CD14-positive monocyte (primary cell): ENCODE measurements around the gene ZNF776. TPM values are rescaled to one million over a fixed set of nuclear protein-coding genes. Genes with fewer than 3 reads are reported as not detected.

Experiments
- DNase-seq, 3 donors: peaks; one replicate each; pipeline ENCODE4 v3.0.0-alpha.2; 2011 to 2022
- H2AFZ ChIP-seq: 2 replicates; pipeline ENCODE4 v1.6.0; 2012; ENCODE audit warnings: mild to moderate bottlenecking, low read depth, low read length, inconsistent platforms; ENCODE audit not compliant: insufficient read depth, poor library complexity, severe bottlenecking
- H3K27ac ChIP-seq, 2 donors: 1 replicate in 1 of 2; 2 replicates in 1 of 2; pipeline ENCODE4 v1.5.1; 2012 to 2013; ENCODE audit warnings: low read length in 2 of 2, control low read depth in 1 of 2, inconsistent platforms in 1 of 2, low read depth in 1 of 2, mild to moderate bottlenecking in 1 of 2
- H3K27me3 ChIP-seq, 2 donors: one replicate each; pipeline versions ENCODE4 v1.6.0 to v1.6.1; 2011 to 2013; ENCODE audit warnings: low read length in 2 of 2; ENCODE audit not compliant: control insufficient read depth in 2 of 2, insufficient read depth in 2 of 2
- H3K36me3 ChIP-seq, 2 donors: replicated peaks in 1 of 2; 1 replicate in 1 of 2; 2 replicates in 1 of 2; pipeline versions ENCODE4 v1.5.1 to v1.6.1; 2012 to 2013; ENCODE audit warnings: low read length in 2 of 2, control low read depth in 1 of 2, inconsistent platforms in 1 of 2, mild to moderate bottlenecking in 1 of 2; ENCODE audit not compliant: insufficient read depth in 2 of 2, control insufficient read depth in 1 of 2
- H3K4me1 ChIP-seq, 2 donors: 1 replicate in 1 of 2; 2 replicates in 1 of 2; pipeline versions ENCODE4 v1.5.1 to v1.6.1; 2012 to 2013; ENCODE audit warnings: low read length in 2 of 2, control low read depth in 1 of 2, inconsistent platforms in 1 of 2, mild to moderate bottlenecking in 1 of 2, moderate library complexity in 1 of 2; ENCODE audit not compliant: insufficient read depth in 2 of 2, control insufficient read depth in 1 of 2
- H3K4me2 ChIP-seq: replicated peaks from 2 replicates; pipeline ENCODE3; 2012; ENCODE audit warnings: low read length, moderate library complexity, mild to moderate bottlenecking; ENCODE audit not compliant: poor library complexity, severe bottlenecking; ENCODE audit errors: extremely low read depth
- H3K4me3 ChIP-seq, 3 experiments: fragments of 200-600 bp in 1 of 3; sonication (generic) in 1 of 3; replicated peaks in 1 of 3; 1 replicate in 2 of 3; 2 replicates in 1 of 3; pipeline ENCODE4 v1.5.1; 2011 to 2013; ENCODE audit warnings: low read length in 3 of 3, mild to moderate bottlenecking in 3 of 3, control low read depth in 2 of 3, low read depth in 2 of 3, inconsistent platforms in 1 of 3, moderate library complexity in 1 of 3
- H3K79me2 ChIP-seq: 2 replicates; pipeline ENCODE4 v1.6.0; 2012; ENCODE audit warnings: mild to moderate bottlenecking, control low read depth, inconsistent platforms, low read length, moderate library complexity; ENCODE audit not compliant: insufficient read depth
- H3K9ac ChIP-seq: 2 replicates; pipeline ENCODE4 v1.6.0; 2017; ENCODE audit warnings: low read length, mild to moderate bottlenecking; ENCODE audit not compliant: insufficient read depth, poor library complexity, severe bottlenecking
- H3K9me3 ChIP-seq, 2 donors: replicated peaks in 1 of 2; 1 replicate in 1 of 2; 2 replicates in 1 of 2; pipeline versions ENCODE4 v1.5.1 to v1.6.1; 2012 to 2013; ENCODE audit warnings: low read length in 2 of 2, control low read depth in 1 of 2; ENCODE audit not compliant: control insufficient read depth in 1 of 2, insufficient read depth in 1 of 2
- H4K20me1 ChIP-seq: 2 replicates; pipeline ENCODE4 v1.6.0; 2012; ENCODE audit warnings: mild to moderate bottlenecking, low read length, control low read depth, moderate library complexity; ENCODE audit not compliant: insufficient read depth
- H3K27ac Mint-ChIP-seq, 7 donors: one replicate each; pipeline ENCODE4 v1.8.0; 2020; ENCODE audit warnings: mild to moderate bottlenecking in 7 of 7, mixed read lengths in 7 of 7, moderate library complexity in 6 of 7, inconsistent platforms in 2 of 7
- H3K27me3 Mint-ChIP-seq, 3 donors: one replicate each; pipeline ENCODE4 v1.8.0; 2021 to 2022; ENCODE audit warnings: low read depth in 3 of 3, mild to moderate bottlenecking in 3 of 3, mixed read lengths in 3 of 3, moderate library complexity in 3 of 3, inconsistent platforms in 1 of 3
- H3K36me3 Mint-ChIP-seq, 2 donors: one replicate each; pipeline ENCODE4 v1.8.0; 2020; ENCODE audit warnings: mixed read lengths in 2 of 2, inconsistent platforms in 1 of 2, mild to moderate bottlenecking in 1 of 2
- H3K4me1 Mint-ChIP-seq: one replicate; pipeline ENCODE4 v1.8.0; 2020; ENCODE audit warnings: mild to moderate bottlenecking, mixed read lengths
- H3K4me3 Mint-ChIP-seq, 2 donors: one replicate each; pipeline ENCODE4 v1.8.0; 2020; ENCODE audit warnings: mild to moderate bottlenecking in 2 of 2, mixed read lengths in 2 of 2, moderate library complexity in 1 of 2
- H3K9me3 Mint-ChIP-seq, 7 donors: one replicate each; pipeline ENCODE4 v1.8.0; 2020 to 2022; ENCODE audit warnings: mixed read lengths in 7 of 7, mild to moderate bottlenecking in 6 of 7, moderate library complexity in 6 of 7, inconsistent platforms in 2 of 7
- CTCF ChIP-seq: fragments of 200-600 bp; IDR thresholded peaks from one replicate; pipeline ENCODE4 v1.8.0; 2022; ENCODE audit warnings: antibody characterized with exemption, mild to moderate bottlenecking
- WGBS: methylation state at CpG from one replicate; pipeline ENCODE4 v1.1.5; 2013; ENCODE audit warnings: missing lambda C conversion rate; ENCODE audit not compliant: insufficient coverage; 5-methylcytosine and 5-hydroxymethylcytosine counted together
- intact Hi-C, 2 donors: fragments of 100-400 bp; cut with micrococcal nuclease; formaldehyde crosslinking; loops; one replicate each; pipeline versions ENCODE4 v1.15.0 to v1.15.1; 2023
- polyA plus RNA-seq, 3 donors: library from polyadenylated mRNA; depleted of rRNA in 1 of 3; unstranded in 2 of 3; stranded (reverse) in 1 of 3; fragments of 300-500 nt in 2 of 3; fragments of >200 nt in 1 of 3; fragmentation: Illumina TruSeq in 2 of 3; gene quantifications; 1 replicate in 2 of 3; 2 replicates in 1 of 3; pipeline ENCODE4 v1.2.3, GENCODE V29; 2012 to 2021

Gene ZNF776
- polyA plus RNA-seq, 3 donors = 1.9 to 4.4 (median 2.9) TPM

- peak overlapping the region in 1 of 3 experiments; percentile 35 for H3K4me3 ChIP-seq
- no peak overlapping the region for H3K4me2 ChIP-seq
- intact Hi-C loops = no loop called here
- H3K27ac ChIP-seq = no peak overlapping the region
- peaks cover 43 to 50% of the 10 kb centered on the region in 2 donors for H3K36me3 Mint-ChIP-seq
- H3K4me3 Mint-ChIP-seq = no peak overlapping the region
- no peak for TF ChIP-seq CTCF
- DNase-seq = no peak
- no peaks in the 10 kb centered on the region for H4K20me1 ChIP-seq
- H3K9me3 ChIP-seq = peaks cover 89 to 95% of the 10 kb centered on the region in 2 donors
- H3K79me2 ChIP-seq = no peaks in the 10 kb centered on the region
- H3K27me3 ChIP-seq = no peaks in the 10 kb centered on the region
- peaks cover 71 to 99% (median 95%) of the 10 kb centered on the region in 7 donors for H3K9me3 Mint-ChIP-seq
- H3K27ac Mint-ChIP-seq = no peak overlapping the region
- H3K4me1 Mint-ChIP-seq = no peaks in the 10 kb centered on the region
- peaks cover 32 to 50% of the 10 kb centered on the region in 2 donors for H3K36me3 ChIP-seq
- H3K9ac ChIP-seq = no peak overlapping the region
- peaks cover 0 to 2% (median 0%) of the 10 kb centered on the region in 3 donors for H3K27me3 Mint-ChIP-seq
- H2AFZ ChIP-seq = no peak overlapping the region
- no peaks in the 10 kb centered on the region for H3K4me1 ChIP-seq
Observed at GRCh38 chr19:57719424-57719823, 27.2 kb upstream of the ZNF776 start.

GRCh38 chr19:57719901-57720519 is 26.6 kb upstream of the ZNF776 start:
- peaks cover 74 to 99% (median 95%) of the 10 kb centered on the region in 7 donors for H3K9me3 Mint-ChIP-seq
- peaks cover 32 to 50% of the 10 kb centered on the region in 2 donors for H3K36me3 ChIP-seq

More at GRCh38 chr19:57719901-57720519, 26.6 kb upstream of the ZNF776 start:
- DNase-seq = no peak
- H3K4me1 Mint-ChIP-seq = no peaks in the 10 kb centered on the region
- Histone ChIP-seq H3K9me3 (peaks cover 92 to 95% of the 10 kb centered on the region in 2 donors), H3K27ac (no peak overlapping the region), H2AFZ (no peak overlapping the region), H3K27me3 (no peaks in the 10 kb centered on the region), H3K4me2 (no peak overlapping the region), H3K4me1 (no peaks in the 10 kb centered on the region), H4K20me1 (no peaks in the 10 kb centered on the region), H3K4me3 (peak overlapping the region in 1 of 3 experiments; percentile 35), H3K9ac (no peak overlapping the region), H3K79me2 (no peaks in the 10 kb centered on the region)
- intact Hi-C loops = no loop called here
- H3K4me3 Mint-ChIP-seq = no peak overlapping the region
- WGBS = 80% methylated on average over 1 of the region's 4 CpGs
- peaks cover 0 to 2% (median 0%) of the 10 kb centered on the region in 3 donors for H3K27me3 Mint-ChIP-seq
- peaks cover 47 to 56% of the 10 kb centered on the region in 2 donors for H3K36me3 Mint-ChIP-seq
- no peak overlapping the region for H3K27ac Mint-ChIP-seq
- no peak for TF ChIP-seq CTCF
